ENCODE data around the gene OR52B2.

Gene OR52B2

DNA sequence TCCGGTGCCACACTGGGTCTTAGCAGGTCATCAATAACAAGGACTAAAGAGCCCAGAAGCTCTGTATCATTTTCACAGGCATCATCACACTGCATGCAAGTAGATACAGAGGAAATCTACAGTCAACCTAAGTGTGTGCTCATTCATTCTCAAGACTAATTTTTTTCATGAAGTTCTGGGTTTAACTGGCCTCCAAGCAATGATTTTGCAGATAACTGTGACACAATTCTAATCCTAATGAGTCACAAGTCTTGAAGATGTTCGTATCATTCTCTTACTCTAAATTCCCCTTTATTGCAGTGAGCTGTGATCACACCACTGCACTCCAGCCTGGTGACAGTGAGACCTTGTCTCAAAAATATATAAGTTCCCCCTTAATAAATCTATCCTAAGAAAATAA is 31.4 kb upstream of the OR52B2 start:
- DNase-seq (ENCODE audit: low spot score): no peak
- in situ Hi-C loops (cut with MboI; ENCODE audit: low pct_unique_long_range_greater_than_20kb, low sequenced_read_pairs, unreplicated experiment): no loop called here
- TF ChIP-seq, protein P1, sequence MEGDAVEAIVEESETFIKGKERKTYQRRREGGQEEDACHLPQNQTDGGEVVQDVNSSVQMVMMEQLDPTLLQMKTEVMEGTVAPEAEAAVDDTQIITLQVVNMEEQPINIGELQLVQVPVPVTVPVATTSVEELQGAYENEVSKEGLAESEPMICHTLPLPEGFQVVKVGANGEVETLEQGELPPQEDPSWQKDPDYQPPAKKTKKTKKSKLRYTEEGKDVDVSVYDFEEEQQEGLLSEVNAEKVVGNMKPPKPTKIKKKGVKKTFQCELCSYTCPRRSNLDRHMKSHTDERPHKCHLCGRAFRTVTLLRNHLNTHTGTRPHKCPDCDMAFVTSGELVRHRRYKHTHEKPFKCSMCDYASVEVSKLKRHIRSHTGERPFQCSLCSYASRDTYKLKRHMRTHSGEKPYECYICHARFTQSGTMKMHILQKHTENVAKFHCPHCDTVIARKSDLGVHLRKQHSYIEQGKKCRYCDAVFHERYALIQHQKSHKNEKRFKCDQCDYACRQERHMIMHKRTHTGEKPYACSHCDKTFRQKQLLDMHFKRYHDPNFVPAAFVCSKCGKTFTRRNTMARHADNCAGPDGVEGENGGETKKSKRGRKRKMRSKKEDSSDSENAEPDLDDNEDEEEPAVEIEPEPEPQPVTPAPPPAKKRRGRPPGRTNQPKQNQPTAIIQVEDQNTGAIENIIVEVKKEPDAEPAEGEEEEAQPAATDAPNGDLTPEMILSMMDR (IDR thresholded peaks at IDR 0.05; ENCODE audit: extremely low read depth, insufficient read depth, missing control alignments): no peak

DNA sequence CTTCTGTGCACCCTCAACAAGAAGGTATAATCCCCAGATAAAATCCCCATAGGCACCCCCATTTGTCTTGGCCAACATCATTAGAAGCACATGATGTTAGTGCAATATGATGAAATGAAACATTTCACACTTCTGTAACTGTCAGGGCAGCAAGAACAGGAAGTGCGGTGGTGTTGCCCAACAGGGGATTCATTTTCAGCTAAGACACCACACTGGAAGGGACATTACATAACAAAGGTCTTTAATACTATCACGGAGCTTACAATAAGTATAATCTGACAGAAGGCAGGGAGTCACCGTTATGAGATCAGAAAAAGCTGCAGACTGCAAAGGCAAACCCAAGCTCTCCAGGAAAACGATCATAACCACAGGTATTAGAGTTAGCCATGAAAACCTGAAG is 30.8 kb upstream of the OR52B2 start:
- TF ChIP-seq, protein P1 (IDR thresholded peaks at IDR 0.05; ENCODE audit: extremely low read depth, insufficient read depth, missing control alignments): no peak
- no peak for DNase-seq (ENCODE audit: low spot score)
- in situ Hi-C loops (cut with MboI; ENCODE audit: low pct_unique_long_range_greater_than_20kb, low sequenced_read_pairs, unreplicated experiment): no loop called here

DNA sequence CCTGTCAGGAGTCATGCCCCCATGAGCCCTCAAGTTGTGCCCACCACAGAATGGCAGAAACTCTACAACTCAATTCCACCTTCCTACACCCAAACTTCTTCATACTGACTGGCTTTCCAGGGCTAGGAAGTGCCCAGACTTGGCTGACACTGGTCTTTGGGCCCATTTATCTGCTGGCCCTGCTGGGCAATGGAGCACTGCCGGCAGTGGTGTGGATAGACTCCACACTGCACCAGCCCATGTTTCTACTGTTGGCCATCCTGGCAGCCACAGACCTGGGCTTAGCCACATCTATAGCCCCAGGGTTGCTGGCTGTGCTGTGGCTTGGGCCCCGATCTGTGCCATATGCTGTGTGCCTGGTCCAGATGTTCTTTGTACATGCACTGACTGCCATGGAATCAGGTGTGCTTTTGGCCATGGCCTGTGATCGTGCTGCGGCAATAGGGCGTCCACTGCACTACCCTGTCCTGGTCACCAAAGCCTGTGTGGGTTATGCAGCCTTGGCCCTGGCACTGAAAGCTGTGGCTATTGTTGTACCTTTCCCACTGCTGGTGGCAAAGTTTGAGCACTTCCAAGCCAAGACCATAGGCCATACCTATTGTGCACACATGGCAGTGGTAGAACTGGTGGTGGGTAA is 29.2 kb upstream of the OR52B2 start, which contains the start of gene OR52W1:
Gene OR52W1, plus strand, starts transcription at position 51 of the 637 bp plus-strand sequence. Its CDS starts 0 bp downstream, at position 51.
- TF ChIP-seq, protein P1 (IDR thresholded peaks at IDR 0.05; ENCODE audit: extremely low read depth, insufficient read depth, missing control alignments): no peak
- in situ Hi-C loops (cut with MboI; ENCODE audit: low pct_unique_long_range_greater_than_20kb, low sequenced_read_pairs, unreplicated experiment): no loop called here
- DNase-seq (ENCODE audit: low spot score): no peak

DNA sequence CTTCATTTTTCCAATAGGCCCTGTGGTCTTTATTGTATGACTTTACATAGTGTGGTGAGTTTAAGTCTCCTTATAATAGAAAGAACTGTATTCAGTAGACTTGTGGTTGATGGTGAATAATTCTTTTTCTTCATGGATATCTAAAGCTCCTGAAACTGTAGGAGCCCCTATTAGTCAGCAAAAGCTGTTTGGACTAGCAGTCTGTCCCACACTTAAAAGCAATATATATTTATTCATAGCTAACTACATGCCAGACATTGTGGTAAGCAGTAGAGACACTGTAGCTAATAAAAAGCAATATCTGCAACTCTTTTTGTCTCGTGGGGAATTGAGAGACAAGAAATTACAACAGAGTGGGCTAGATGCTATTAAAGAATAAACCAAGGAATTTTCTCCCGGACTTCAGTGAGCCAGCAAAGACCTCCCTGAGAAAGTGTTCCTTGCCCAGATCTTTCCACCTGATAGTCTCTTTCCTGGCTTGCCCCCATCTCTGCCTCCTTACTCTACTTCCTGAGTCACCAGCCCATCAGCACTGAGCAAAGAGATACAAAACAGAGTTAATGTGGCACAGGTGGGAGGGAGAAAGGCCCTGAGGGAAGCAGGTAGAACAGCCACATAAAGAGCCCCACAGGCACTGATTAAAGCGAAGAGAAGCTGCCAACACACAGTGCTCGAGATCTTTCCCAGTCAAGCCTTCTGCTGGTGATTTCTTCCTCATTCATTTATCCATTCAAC is 27.5 kb upstream of the OR52B2 start:
- TF ChIP-seq, protein P1 (IDR thresholded peaks at IDR 0.05; ENCODE audit: extremely low read depth, insufficient read depth, missing control alignments): no peak
- in situ Hi-C loops (cut with MboI; ENCODE audit: low pct_unique_long_range_greater_than_20kb, low sequenced_read_pairs, unreplicated experiment): no loop called here
- DNase-seq (ENCODE audit: low spot score): no peak

DNA sequence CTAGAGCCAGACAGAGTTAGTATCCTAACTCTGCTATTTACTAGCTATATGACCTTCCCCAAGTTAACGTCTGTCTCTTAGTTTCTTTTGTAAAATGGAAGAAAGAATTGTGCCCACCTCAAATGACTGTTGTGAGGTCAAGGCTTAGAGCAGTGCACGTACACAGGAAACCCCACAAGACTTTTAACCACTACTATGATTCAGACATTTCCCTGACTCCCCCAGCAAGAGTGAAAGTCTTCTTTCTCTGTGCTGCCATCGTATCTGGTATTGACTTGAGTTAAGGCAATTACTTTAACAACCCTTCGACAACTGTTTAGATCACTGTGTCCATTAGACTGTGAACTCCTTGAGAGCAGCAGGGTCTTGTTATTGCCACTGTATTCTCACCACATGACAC is 26.3 kb upstream of the OR52B2 start:
- no peak for DNase-seq (ENCODE audit: low spot score)
- TF ChIP-seq, protein P1 (IDR thresholded peaks at IDR 0.05; ENCODE audit: extremely low read depth, insufficient read depth, missing control alignments): no peak
- in situ Hi-C loops (cut with MboI; ENCODE audit: low pct_unique_long_range_greater_than_20kb, low sequenced_read_pairs, unreplicated experiment): no loop called here

DNA sequence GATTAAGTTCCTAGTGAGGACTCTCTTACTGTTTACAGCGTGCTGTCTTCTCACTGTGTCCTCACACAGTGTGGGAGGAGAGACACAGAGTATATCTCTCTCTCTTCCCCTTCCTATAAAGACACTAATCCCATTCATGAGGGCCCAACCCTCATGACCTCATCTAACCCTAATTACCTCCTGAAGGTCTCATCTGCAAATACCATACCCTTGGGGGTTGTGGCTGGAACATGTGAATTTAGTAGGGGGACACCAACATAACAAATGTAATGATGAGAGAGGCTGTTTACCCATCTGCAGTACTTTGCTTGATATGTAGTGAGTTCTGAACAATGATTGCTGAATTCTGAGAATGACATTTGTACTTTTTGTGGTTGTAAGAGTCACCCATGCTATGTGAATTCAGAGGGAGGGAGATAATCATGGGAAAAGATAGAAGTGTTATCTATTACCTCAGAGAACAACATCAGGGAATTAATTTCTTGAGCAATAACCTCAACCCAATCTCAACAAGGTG is 24.0 kb upstream of the OR52B2 start:
- no peak for DNase-seq (ENCODE audit: low spot score)
- TF ChIP-seq, protein P1 (IDR thresholded peaks at IDR 0.05; ENCODE audit: extremely low read depth, insufficient read depth, missing control alignments): no peak
- in situ Hi-C loops (cut with MboI; ENCODE audit: low pct_unique_long_range_greater_than_20kb, low sequenced_read_pairs, unreplicated experiment): no loop called here
